H1 (cell line): ENCODE data around the gene SEC14L3. TPM values are rescaled to one million over a fixed set of nuclear protein-coding genes. Genes with fewer than 3 reads are reported as not detected.

Experiments used
- CTCF ChIA-PET: fragments of 300-600 bp; sonication (Branson Sonifier 250); formaldehyde crosslinking; loops from one replicate; lab custom pipeline; 2021; ENCODE audit not compliant: partially characterized antibody; lab: Charles Lee
- POLR2A ChIA-PET: fragments of 300-600 bp; sonication (Branson Sonifier 250); formaldehyde crosslinking; loops from one replicate; lab custom pipeline; 2021; ENCODE audit warnings: inconsistent platforms; ENCODE audit not compliant: partially characterized antibody; lab: Charles Lee
- DNase-seq, 2 experiments: peaks; one replicate each; pipeline versions ENCODE4 v3.0.0 to v3.0.0-alpha.2; 2010 to 2022; ENCODE audit warnings: low spot score in 2 of 2, low read depth in 1 of 2, mixed read lengths in 1 of 2
- FAIRE-seq: peaks from 2 replicates; lab custom pipeline; 2011; peaks lifted over from hg19 to GRCh38; lab: Jason Lieb, UNC
- H2AFZ ChIP-seq: 2 replicates; pipeline ENCODE4 v1.8.1; 2012; ENCODE audit warnings: low read length, inconsistent platforms
- H2AK5ac ChIP-seq: 2 replicates; pipeline ENCODE4 v1.6.1; 2013; ENCODE audit warnings: low read depth, low read length
- H2BK120ac ChIP-seq: replicated peaks from 2 replicates; pipeline ENCODE3; 2013; ENCODE audit warnings: low read depth, low read length, inconsistent platforms
- H2BK12ac ChIP-seq: 2 replicates; pipeline ENCODE4 v1.6.1; 2013; ENCODE audit warnings: low read depth, low read length
- H2BK15ac ChIP-seq: 2 replicates; pipeline ENCODE4 v1.6.1; 2013; ENCODE audit warnings: low read length
- H2BK20ac ChIP-seq: 2 replicates; pipeline ENCODE4 v1.6.1; 2013; ENCODE audit warnings: low read length
- H2BK5ac ChIP-seq: 2 replicates; pipeline ENCODE4 v1.6.1; 2013; ENCODE audit warnings: low read depth, low read length
- H3K14ac ChIP-seq: 2 replicates; pipeline ENCODE4 v1.6.1; 2013; ENCODE audit warnings: inconsistent platforms; ENCODE audit not compliant: insufficient read length
- H3K18ac ChIP-seq: 2 replicates; pipeline ENCODE4 v1.6.1; 2013; ENCODE audit warnings: low read length; ENCODE audit errors: extremely low read depth
- H3K23ac ChIP-seq: 2 replicates; pipeline ENCODE4 v1.6.1; 2013; ENCODE audit warnings: inconsistent platforms; ENCODE audit not compliant: insufficient read length
- H3K23me2 ChIP-seq: 2 replicates; pipeline ENCODE4 v1.6.1; 2013; ENCODE audit warnings: low read depth, low read length
- H3K27ac ChIP-seq: 2 replicates; pipeline ENCODE4 v1.6.1; 2011; ENCODE audit warnings: low read depth, low read length, inconsistent platforms
- H3K27me3 ChIP-seq, 4 experiments: replicated peaks in 1 of 4; 1 replicate in 1 of 4; 2 replicates in 3 of 4; pipeline versions ENCODE4 v1.6.1 to v1.8.1; 2011 to 2013; ENCODE audit warnings: low read length in 3 of 4, mild to moderate bottlenecking in 3 of 4, inconsistent platforms in 2 of 4, mixed read lengths in 2 of 4, moderate library complexity in 1 of 4; ENCODE audit not compliant: control insufficient read depth in 3 of 4, insufficient read depth in 3 of 4; ENCODE audit errors: extremely low read depth in 1 of 4
- H3K36me3 ChIP-seq, 4 experiments: 2 replicates each; pipeline versions ENCODE4 v1.6.1 to v1.8.1; 2011 to 2013; ENCODE audit warnings: mild to moderate bottlenecking in 4 of 4, low read length in 3 of 4, moderate library complexity in 2 of 4, control low read depth in 1 of 4, inconsistent platforms in 1 of 4; ENCODE audit not compliant: insufficient read depth in 4 of 4, control insufficient read depth in 2 of 4
- H3K4ac ChIP-seq: replicated peaks from 2 replicates; pipeline ENCODE3; 2013; ENCODE audit warnings: low read length, low read depth, mixed read lengths, inconsistent platforms; ENCODE audit not compliant: insufficient read length
- H3K4me1 ChIP-seq, 4 experiments: replicated peaks in 1 of 4; 1 replicate in 1 of 4; 2 replicates in 3 of 4; pipeline versions ENCODE4 v1.6.1 to v1.8.1; 2011 to 2013; ENCODE audit warnings: low read length in 3 of 4, inconsistent platforms in 2 of 4, mixed read lengths in 1 of 4; ENCODE audit not compliant: insufficient read depth in 4 of 4, control insufficient read depth in 3 of 4
- H3K4me2 ChIP-seq, 2 experiments: 2 replicates each; pipeline versions ENCODE4 v1.6.1 to v1.8.1; 2011 to 2013; ENCODE audit warnings: low read depth in 2 of 2, low read length in 2 of 2, control low read depth in 1 of 2, inconsistent platforms in 1 of 2, mild to moderate bottlenecking in 1 of 2; ENCODE audit not compliant: insufficient read depth in 1 of 2
- H3K4me3 ChIP-seq, 4 experiments: fragments of 200-600, 300-600 bp in 1 of 4; sonication (generic), shearing (Covaris generic), sonication (Bioruptor Twin) in 1 of 4; 2 replicates each; pipeline versions ENCODE4 v1.5.1 to v1.8.1; 2011 to 2016; ENCODE audit warnings: low read length in 4 of 4, low read depth in 3 of 4, control low read depth in 2 of 4, inconsistent platforms in 2 of 4, mild to moderate bottlenecking in 2 of 4, mixed read lengths in 1 of 4, moderate library complexity in 1 of 4; ENCODE audit not compliant: insufficient read depth in 2 of 4; ENCODE audit errors: extremely low read depth in 1 of 4
- H3K56ac ChIP-seq: replicated peaks from 2 replicates; pipeline ENCODE3; 2013; ENCODE audit warnings: low read depth, mild to moderate bottlenecking, mixed read lengths, low read length, inconsistent platforms; ENCODE audit not compliant: insufficient read length
- H3K79me1 ChIP-seq: 2 replicates; pipeline ENCODE4 v1.6.1; 2013; ENCODE audit warnings: low read depth, low read length, control low read depth
- H3K79me2 ChIP-seq, 2 experiments: 2 replicates each; pipeline versions ENCODE4 v1.6.1 to v1.8.1; 2012 to 2013; ENCODE audit warnings: low read length in 2 of 2, mild to moderate bottlenecking in 2 of 2, inconsistent platforms in 1 of 2; ENCODE audit not compliant: insufficient read depth in 2 of 2, control insufficient read depth in 1 of 2
- H3K9ac ChIP-seq, 4 experiments: replicated peaks in 1 of 4; 1 replicate in 1 of 4; 2 replicates in 3 of 4; pipeline versions ENCODE4 v1.6.1 to v1.8.1; 2011 to 2013; ENCODE audit warnings: low read depth in 3 of 4, low read length in 3 of 4, control low read depth in 2 of 4, mild to moderate bottlenecking in 2 of 4, moderate library complexity in 2 of 4, inconsistent platforms in 1 of 4; ENCODE audit errors: extremely low read depth in 1 of 4
- H3K9me3 ChIP-seq, 2 experiments: 2 replicates each; pipeline versions ENCODE4 v1.6.1 to v1.8.1; 2012 to 2013; ENCODE audit warnings: mild to moderate bottlenecking in 2 of 2, moderate library complexity in 2 of 2, control low read depth in 1 of 2, inconsistent platforms in 1 of 2, low read depth in 1 of 2, low read length in 1 of 2, mixed read lengths in 1 of 2; ENCODE audit not compliant: insufficient read depth in 2 of 2
- H4K20me1 ChIP-seq, 2 experiments: replicated peaks in 1 of 2; 2 replicates each; pipeline versions ENCODE3 to v1.8.1; 2011 to 2013; ENCODE audit warnings: inconsistent platforms in 2 of 2, low read length in 2 of 2, mild to moderate bottlenecking in 1 of 2; ENCODE audit not compliant: insufficient read depth in 2 of 2, control insufficient read depth in 1 of 2
- H4K5ac ChIP-seq: 2 replicates; pipeline ENCODE4 v1.6.1; 2013; ENCODE audit warnings: low read length, low read depth, mixed read lengths, inconsistent platforms; ENCODE audit not compliant: insufficient read length
- H4K8ac ChIP-seq: 2 replicates; pipeline ENCODE4 v1.8.0; 2013; ENCODE audit warnings: mild to moderate bottlenecking, moderate library complexity, low read length, inconsistent platforms; ENCODE audit not compliant: insufficient read depth; ENCODE audit errors: extremely low read depth
- H4K91ac ChIP-seq: replicated peaks from 2 replicates; pipeline ENCODE3; 2013; ENCODE audit warnings: low read length, mixed read lengths, inconsistent platforms; ENCODE audit not compliant: insufficient read length
- ATF3 ChIP-seq: IDR thresholded peaks from 2 replicates; pipeline ENCODE4 v1.6.1; 2011; ENCODE audit warnings: low read depth, mild to moderate bottlenecking, low read length; ENCODE audit not compliant: insufficient read depth
- CBX8 ChIP-seq: fragments of 300-800, 300-1000 bp; sonication (generic); IDR thresholded peaks from 2 replicates; pipeline ENCODE4 v1.7.1; 2016; ENCODE audit warnings: low read depth, low read length, borderline replicate concordance
- E2F6 ChIP-seq: IDR thresholded peaks from 2 replicates; pipeline ENCODE4 v1.6.1; 2012; ENCODE audit warnings: inconsistent platforms
- EGR1 ChIP-seq: IDR thresholded peaks from 2 replicates; pipeline ENCODE4 v1.6.1; 2011; ENCODE audit warnings: low read depth, low read length, borderline replicate concordance
- HDAC6 ChIP-seq: IDR thresholded peaks from one replicate; pipeline ENCODE4 v1.7.1; 2012; ENCODE audit warnings: low read depth, mild to moderate bottlenecking, inconsistent platforms, low read length, moderate library complexity
- MAFK ChIP-seq: IDR thresholded peaks from 2 replicates; pipeline ENCODE4 v1.6.1; 2012; ENCODE audit warnings: low read depth, mild to moderate bottlenecking, improper control_type of control experiment, low read length
- NRF1 ChIP-seq: IDR thresholded peaks from 2 replicates; pipeline ENCODE4 v1.6.1; 2011; ENCODE audit warnings: mild to moderate bottlenecking, low read depth, low read length, improper control_type of control experiment
- POLR2A ChIP-seq, 2 experiments: IDR thresholded peaks; 1 replicate in 1 of 2; 2 replicates in 1 of 2; pipeline ENCODE4 v1.6.1; 2011; ENCODE audit warnings: low read depth in 2 of 2, low read length in 2 of 2, mild to moderate bottlenecking in 2 of 2; ENCODE audit errors: control extremely low read depth in 1 of 2
- POLR2AphosphoS5 ChIP-seq: IDR thresholded peaks from 2 replicates; pipeline ENCODE4 v1.6.1; 2011; ENCODE audit warnings: low read depth, low read length
- RAD21 ChIP-seq, 2 experiments: IDR thresholded peaks in 1 of 2; conservative IDR thresholded peaks in 1 of 2; 2 replicates each; pipeline ENCODE4 v1.6.1; 2011; ENCODE audit warnings: low read depth in 2 of 2, low read length in 2 of 2, improper control_type of control experiment in 1 of 2, inconsistent platforms in 1 of 2, mild to moderate bottlenecking in 1 of 2, moderate library complexity in 1 of 2
- SIN3A ChIP-seq, 2 experiments: IDR thresholded peaks in 1 of 2; conservative IDR thresholded peaks in 1 of 2; 2 replicates each; pipeline ENCODE4 v1.6.1; 2011 to 2012; ENCODE audit warnings: low read length in 2 of 2, improper control_type of control experiment in 1 of 2, low read depth in 1 of 2, mild to moderate bottlenecking in 1 of 2
- SIRT6 ChIP-seq: IDR thresholded peaks from one replicate; pipeline ENCODE4 v1.7.1; 2012; ENCODE audit warnings: low read length, inconsistent platforms
- SIX5 ChIP-seq: IDR thresholded peaks from 2 replicates; pipeline ENCODE4 v1.6.1; 2011; ENCODE audit warnings: mild to moderate bottlenecking, low read depth, low read length
- WGBS, 2 experiments: shearing (Covaris generic) in 1 of 2; methylation state at CpG; one replicate each; pipeline versions ENCODE4 v1.1.6 to v1.1.7; 2013 to 2015; ENCODE audit warnings: low lambda C conversion rate in 2 of 2, mixed read lengths in 2 of 2, inconsistent platforms in 1 of 2, low coverage in 1 of 2, missing lambda C conversion rate in 1 of 2; ENCODE audit not compliant: insufficient replicate concordance in 2 of 2, insufficient coverage in 1 of 2, insufficient read length in 1 of 2; ENCODE audit errors: extremely low coverage in 1 of 2, missing lambda C conversion rate in 1 of 2; 5-methylcytosine and 5-hydroxymethylcytosine counted together
- polyA plus RNA-seq, 7 experiments: library from polyadenylated mRNA; depleted of rRNA in 3 of 7; stranded (reverse) in 5 of 7; unstranded in 2 of 7; fragments of >200 nt in 5 of 7; fragments of 200-250 nt in 2 of 7; gene quantifications; 1 replicate in 5 of 7; 2 replicates in 1 of 7; 4 replicates in 1 of 7; pipeline versions ENCODE4 v1.2.1 to v1.2.3, GENCODE V29; 2011 to 2013; ENCODE audit warnings: missing spikeins in 2 of 7, mixed read lengths in 2 of 7
- total RNA-seq: library from RNA; stranded (reverse); fragmentation: NEBNext Ultra II Directional; extraction: Animal tissue kit (Norgen Biotek cat#: 25700); gene quantifications from 2 replicates; pipeline ENCODE4 v1.2.1, GENCODE V29; 2021

Gene SEC14L3
- total and polyA plus RNA-seq, 2 of the 8 experiments (the other 6 are each of a cell fraction or from before 2014, with no cell fraction given) = not detected

GRCh38 chr22:30507670-30508069 is 35.9 kb upstream of the SEC14L3 start:
- no peak overlapping the region for H4K91ac ChIP-seq
- H3K56ac ChIP-seq = no peak overlapping the region
- no peak for DNase-seq
- no peak overlapping the region for H2BK5ac ChIP-seq
- H2BK15ac ChIP-seq = no peak overlapping the region
- H2BK120ac ChIP-seq = no peak overlapping the region
- H3K36me3 ChIP-seq = no peaks in the 10 kb centered on the region
- H2AFZ ChIP-seq = no peak overlapping the region
- H4K8ac ChIP-seq = no peak overlapping the region
- H3K27ac ChIP-seq = no peak overlapping the region
- no peak overlapping the region for H4K5ac ChIP-seq
- no peaks in the 10 kb centered on the region for H3K79me1 ChIP-seq
- no peaks in the 10 kb centered on the region for H3K79me2 ChIP-seq
- no peaks in the 10 kb centered on the region for H3K9me3 ChIP-seq
- H2AK5ac ChIP-seq = no peak overlapping the region
- H3K23ac ChIP-seq = no peak overlapping the region
- no peak overlapping the region for H3K9ac ChIP-seq
- ChIA-PET POLR2A (no interaction called here), CTCF (interaction anchor here (1.2 kb wide), 2 partner anchors 16 to 22 kb away, joined by 3 read pairs; no protein-coding TSS in a partner anchor)
- peaks cover 5% of the 10 kb centered on the region; the same call in 1 of the 2 replicates for H3K23me2 ChIP-seq
- no peak overlapping the region for H3K4ac ChIP-seq
- peaks cover 0 to 4% (median 0%) of the 10 kb centered on the region in 4 experiments; a peak in 2 of 7 replicates for H3K27me3 ChIP-seq
- H3K14ac ChIP-seq = no peak overlapping the region
- no peak overlapping the region for H3K18ac ChIP-seq
- H4K20me1 ChIP-seq = no peaks in the 10 kb centered on the region
- H3K4me3 ChIP-seq = no peak overlapping the region
- WGBS, 2 experiments = 92% methylated on average over 4 of the region's 4 CpGs; no CpG with 5 or more reads in 1 of the 2 experiments
- FAIRE-seq = no peak
- H2BK20ac ChIP-seq = no peak overlapping the region
- H3K4me1 ChIP-seq = peaks cover 0 to 4% (median 2%) of the 10 kb centered on the region in 4 experiments; a peak in 2 of 7 replicates
- H3K4me2 ChIP-seq = no peak overlapping the region
- H2BK12ac ChIP-seq = no peak overlapping the region
- no peak for TF ChIP-seq CBX8
- no peak for TF ChIP-seq HDAC6
- TF ChIP-seq POLR2AphosphoS5 = no peak
- TF ChIP-seq MAFK = no peak
- no peak for TF ChIP-seq EGR1
- no peak for TF ChIP-seq RAD21 (IDR thresholded peaks at IDR 0.05 in 1 of 2, conservative IDR thresholded peaks at IDR 0.05 in 1 of 2; ENCODE audit: low read depth in 2 of 2, low read length in 2 of 2)
- no peak for TF ChIP-seq SIRT6
- TF ChIP-seq POLR2A (IDR thresholded peaks at IDR 0.05; ENCODE audit: control extremely low read depth in 1 of 2, low read depth in 2 of 2, low read length in 2 of 2) = no peak
- no peak for TF ChIP-seq SIN3A (conservative IDR thresholded peaks at IDR 0.05 in 1 of 2, IDR thresholded peaks at IDR 0.05 in 1 of 2; ENCODE audit: low read depth in 1 of 2, low read length in 2 of 2)
- TF ChIP-seq SIX5 = no peak
- no peak for TF ChIP-seq NRF1
- TF ChIP-seq ATF3 = no peak
- no peak for TF ChIP-seq E2F6
